Natural killer cell (primary cell): ENCODE measurements around the gene LSM4. TPM values are rescaled to one million over a fixed set of nuclear protein-coding genes. Genes with fewer than 3 reads are reported as not detected.
"Not testable (repeated sequence)": the region's sequence is repeated elsewhere in the genome, so short reads cannot be mapped to it uniquely, and the experiment has no call there.

Experiments used
- ATAC-seq, 3 donors: fragments of 150-1000 bp in 2 of 3; fragments of 200-7000 bp in 1 of 3; cut with Tn5 transposase; 1 replicate in 1 of 3; 2 replicates in 2 of 3; pipeline ENCODE4 v1.10.0; 2021; ENCODE audit warnings: mild to moderate bottlenecking in 2 of 3, moderate library complexity in 2 of 3
- DNase-seq, 2 donors: peaks; one replicate each; pipeline versions ENCODE4 v3.0.0 to v3.0.0-alpha.2; 2013 to 2021; ENCODE audit warnings: mixed read lengths in 1 of 2
- H3K27ac ChIP-seq: one replicate; pipeline ENCODE4 v1.5.1; 2013; ENCODE audit warnings: mild to moderate bottlenecking, low read length
- H3K27me3 ChIP-seq: one replicate; pipeline ENCODE4 v1.6.1; 2013; ENCODE audit warnings: low read length; ENCODE audit not compliant: control insufficient read depth, insufficient read depth
- H3K36me3 ChIP-seq: one replicate; pipeline ENCODE4 v1.6.1; 2013; ENCODE audit warnings: low read length; ENCODE audit not compliant: control insufficient read depth, insufficient read depth
- H3K4me1 ChIP-seq: one replicate; pipeline ENCODE4 v1.6.1; 2013; ENCODE audit warnings: low read length; ENCODE audit not compliant: control insufficient read depth, insufficient read depth
- H3K4me3 ChIP-seq: one replicate; pipeline ENCODE4 v1.5.1; 2013; ENCODE audit warnings: low read length
- H3K9me3 ChIP-seq: one replicate; pipeline ENCODE4 v1.6.1; 2013; ENCODE audit warnings: low read length; ENCODE audit not compliant: control insufficient read depth, insufficient read depth
- H3K27ac Mint-ChIP-seq, 2 donors: one replicate each; pipeline ENCODE4 v1.8.0; 2022; ENCODE audit warnings: mild to moderate bottlenecking in 2 of 2, mixed read lengths in 2 of 2, moderate library complexity in 1 of 2
- H3K27me3 Mint-ChIP-seq, 2 donors: one replicate each; pipeline ENCODE4 v1.8.0; 2022; ENCODE audit warnings: low read depth in 2 of 2, mixed read lengths in 2 of 2
- H3K36me3 Mint-ChIP-seq: one replicate; pipeline ENCODE4 v1.8.0; 2022; ENCODE audit warnings: mixed read lengths
- H3K4me1 Mint-ChIP-seq, 2 donors: one replicate each; pipeline ENCODE4 v1.8.0; 2022; ENCODE audit warnings: mixed read lengths in 2 of 2
- H3K4me3 Mint-ChIP-seq: one replicate; pipeline ENCODE4 v1.8.0; 2022; ENCODE audit warnings: mild to moderate bottlenecking, moderate library complexity, mixed read lengths
- H3K9me3 Mint-ChIP-seq, 2 donors: one replicate each; pipeline ENCODE4 v1.8.0; 2022; ENCODE audit warnings: mixed read lengths in 2 of 2
- WGBS: methylation state at CpG from one replicate; pipeline ENCODE4 v1.1.7; 2013; ENCODE audit warnings: missing lambda C conversion rate; ENCODE audit not compliant: insufficient coverage; 5-methylcytosine and 5-hydroxymethylcytosine counted together
- intact Hi-C: fragments of 100-400 bp; cut with micrococcal nuclease; formaldehyde crosslinking; loops from one replicate; pipeline ENCODE4 v1.14.2; 2022
- total RNA-seq, 4 donors: library from RNA; stranded (reverse); fragments of 120-200 nt in 1 of 4; gene quantifications; one replicate each; pipeline versions ENCODE4 v1.2.3 to v1.2.4, GENCODE V29; 2013 to 2022
- TF ChIP-seq, protein P1 (sequence below): fragments of 200-600 bp; IDR thresholded peaks from one replicate; pipeline ENCODE4 v1.8.0; 2022; ENCODE audit warnings: antibody characterized with exemption

Gene LSM4
- total RNA-seq, 3 donors from 2014 or later (not counting 1 experiment from before 2014, with no cell fraction given), result 42.4 to 60.8 (median 44.8) TPM

DNA sequence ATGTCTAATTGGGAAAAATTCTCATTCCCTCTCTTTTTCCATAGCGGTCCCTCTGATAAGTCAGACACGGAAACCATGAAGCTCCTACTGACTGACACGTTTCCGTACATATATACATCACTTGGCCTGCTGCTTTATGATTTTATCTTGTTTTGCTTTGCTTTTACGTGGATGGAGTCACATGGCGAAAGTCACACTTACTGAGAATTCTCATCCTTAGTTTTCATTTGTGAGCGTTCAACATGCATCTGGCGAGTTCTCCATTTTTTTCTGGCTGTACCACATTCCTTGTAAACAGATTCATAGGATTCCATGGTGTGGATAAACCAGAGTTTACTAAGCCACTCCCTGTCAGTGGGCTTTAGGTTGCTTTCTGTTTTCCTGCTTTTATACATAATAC, 38.8 kb upstream of the LSM4 start:
- Histone ChIP-seq H3K9me3 (no peaks in the 10 kb centered on the region), H3K36me3 (peaks cover 40% of the 10 kb centered on the region), H3K27me3 (no peaks in the 10 kb centered on the region), H3K27ac (no peak overlapping the region), H3K4me3 (no peak overlapping the region), H3K4me1 (peaks cover 3% of the 10 kb centered on the region)
- no peak for ATAC-seq
- Mint-ChIP-seq H3K36me3 (peaks cover 7% of the 10 kb centered on the region), H3K9me3 (no peaks in the 10 kb centered on the region), H3K4me3 (no peak overlapping the region), H3K4me1 (peaks cover 0 to 5% of the 10 kb centered on the region in 2 donors), H3K27ac (no peak overlapping the region), H3K27me3 (no peaks in the 10 kb centered on the region)
- 97% methylated on average over 8 of the region's 8 CpGs for WGBS
- TF ChIP-seq, protein P1, sequence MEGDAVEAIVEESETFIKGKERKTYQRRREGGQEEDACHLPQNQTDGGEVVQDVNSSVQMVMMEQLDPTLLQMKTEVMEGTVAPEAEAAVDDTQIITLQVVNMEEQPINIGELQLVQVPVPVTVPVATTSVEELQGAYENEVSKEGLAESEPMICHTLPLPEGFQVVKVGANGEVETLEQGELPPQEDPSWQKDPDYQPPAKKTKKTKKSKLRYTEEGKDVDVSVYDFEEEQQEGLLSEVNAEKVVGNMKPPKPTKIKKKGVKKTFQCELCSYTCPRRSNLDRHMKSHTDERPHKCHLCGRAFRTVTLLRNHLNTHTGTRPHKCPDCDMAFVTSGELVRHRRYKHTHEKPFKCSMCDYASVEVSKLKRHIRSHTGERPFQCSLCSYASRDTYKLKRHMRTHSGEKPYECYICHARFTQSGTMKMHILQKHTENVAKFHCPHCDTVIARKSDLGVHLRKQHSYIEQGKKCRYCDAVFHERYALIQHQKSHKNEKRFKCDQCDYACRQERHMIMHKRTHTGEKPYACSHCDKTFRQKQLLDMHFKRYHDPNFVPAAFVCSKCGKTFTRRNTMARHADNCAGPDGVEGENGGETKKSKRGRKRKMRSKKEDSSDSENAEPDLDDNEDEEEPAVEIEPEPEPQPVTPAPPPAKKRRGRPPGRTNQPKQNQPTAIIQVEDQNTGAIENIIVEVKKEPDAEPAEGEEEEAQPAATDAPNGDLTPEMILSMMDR, result no peak
- no peak for DNase-seq
- intact Hi-C loops, result no loop called here

GRCh38 chr19:18357041-18357440, 34.2 kb upstream of the LSM4 start:
- TF ChIP-seq, protein P1, result no peak
- H3K4me3 ChIP-seq, result no peak overlapping the region
- H3K4me3 Mint-ChIP-seq, result no peak overlapping the region
- no peak overlapping the region for H3K27ac ChIP-seq
- intact Hi-C loops, result no loop called here
- no peak overlapping the region for H3K27ac Mint-ChIP-seq
- WGBS, result 100% methylated on average over 3 of the region's 3 CpGs
- H3K36me3 ChIP-seq, result peaks cover 33% of the 10 kb centered on the region
- ATAC-seq (no peak), DNase-seq (no peak)
- H3K4me1 ChIP-seq, result no peaks in the 10 kb centered on the region
- H3K36me3 Mint-ChIP-seq, result peaks cover 7% of the 10 kb centered on the region
- H3K9me3 ChIP-seq, result no peaks in the 10 kb centered on the region
- no peaks in the 10 kb centered on the region for H3K27me3 ChIP-seq
- H3K4me1 Mint-ChIP-seq, result peaks cover 0 to 5% of the 10 kb centered on the region in 2 donors
- H3K27me3 Mint-ChIP-seq, result no peaks in the 10 kb centered on the region
- no peaks in the 10 kb centered on the region for H3K9me3 Mint-ChIP-seq

DNA sequence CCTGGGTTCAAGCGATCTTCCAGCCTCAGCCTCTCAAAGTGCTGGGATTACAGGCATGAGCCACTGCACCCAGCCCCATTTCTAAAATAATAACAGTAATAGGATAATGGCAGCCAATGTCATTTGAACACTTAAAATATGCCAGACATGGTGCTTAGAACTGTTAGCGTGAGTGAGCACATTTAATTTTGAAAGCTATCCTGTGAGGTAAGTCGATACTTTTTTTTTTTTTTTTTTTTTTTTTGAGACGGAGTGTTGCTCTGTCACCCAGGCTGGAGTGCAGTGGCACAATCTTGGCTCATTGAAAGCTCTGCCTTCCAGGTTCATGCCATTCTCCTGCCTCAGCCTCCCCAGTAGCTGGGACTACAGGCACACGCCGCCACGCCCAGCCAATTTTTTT, 31.9 kb upstream of the LSM4 start:
- H3K4me1 ChIP-seq, DNase-seq, H3K27ac Mint-ChIP-seq, H3K9me3 ChIP-seq, H3K27ac ChIP-seq, intact Hi-C loops, H3K4me1 Mint-ChIP-seq, H3K27me3 ChIP-seq, H3K4me3 ChIP-seq, ATAC-seq, H3K9me3 Mint-ChIP-seq, H3K4me3 Mint-ChIP-seq, H3K27me3 Mint-ChIP-seq, H3K36me3 Mint-ChIP-seq: not testable (repeated sequence)
- WGBS, result 99% methylated on average over 5 of the region's 7 CpGs
- H3K36me3 ChIP-seq, result peaks cover 24% of the 10 kb centered on the region

DNA sequence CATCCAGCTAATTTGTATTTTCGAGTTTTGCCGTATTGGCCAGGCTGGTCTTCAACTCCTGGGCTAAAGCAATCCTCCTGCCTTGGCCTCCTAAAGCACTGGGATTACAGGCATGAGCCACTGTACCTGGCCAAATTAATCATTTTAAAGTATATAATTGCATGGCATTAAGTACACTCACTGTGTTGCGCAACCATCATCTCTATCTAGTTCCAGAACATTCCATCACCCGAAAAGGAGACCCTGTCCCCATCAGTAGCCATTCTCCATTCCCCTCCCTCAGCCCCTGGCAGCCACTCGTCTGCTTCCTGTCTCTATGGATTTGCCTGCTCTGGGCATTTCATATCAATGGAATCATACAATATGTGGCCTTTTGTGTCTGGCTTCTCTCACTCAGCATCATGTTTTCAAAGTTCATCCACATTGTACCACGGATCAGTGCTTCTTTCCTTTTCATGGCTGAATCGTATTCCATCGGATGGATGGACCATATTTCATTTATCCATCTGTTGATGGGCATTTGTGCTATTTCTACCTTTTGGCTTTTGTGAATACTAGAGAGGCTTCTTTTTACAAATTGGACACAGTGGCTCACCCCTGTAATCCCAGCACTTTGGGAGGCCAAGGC, 30.6 kb upstream of the LSM4 start:
- WGBS, result 97% methylated on average over 8 of the region's 8 CpGs
- no peak for ATAC-seq
- Mint-ChIP-seq H3K27me3 (no peaks in the 10 kb centered on the region), H3K4me1 (no peaks in the 10 kb centered on the region), H3K9me3 (no peaks in the 10 kb centered on the region), H3K36me3 (no peaks in the 10 kb centered on the region), H3K27ac (no peak overlapping the region), H3K4me3 (no peak overlapping the region)
- no peak overlapping the region for H3K27ac ChIP-seq
- TF ChIP-seq, protein P1, result no peak
- no peaks in the 10 kb centered on the region for H3K9me3 ChIP-seq
- no peaks in the 10 kb centered on the region for H3K27me3 ChIP-seq
- intact Hi-C loops, result no loop called here
- H3K4me1 ChIP-seq, result no peaks in the 10 kb centered on the region
- no peak overlapping the region for H3K4me3 ChIP-seq
- H3K36me3 ChIP-seq, result peaks cover 20% of the 10 kb centered on the region
- no peak for DNase-seq
